ENCODE measurements around the gene C2CD4D.

Gene C2CD4D

GRCh38 chr1:151809290-151809984 is 30.2 kb downstream of the C2CD4D start:
- H3K9me3 Mint-ChIP-seq = no peaks in the 10 kb centered on the region
- DNase-seq = no peak

GRCh38 chr1:151807766-151808165 is 31.9 kb downstream of the C2CD4D start:
- CTCF ChIA-PET = interaction anchor here (1.2 kb wide), 1 partner anchor 18 kb away, joined by 3 read pairs; the partner anchor contains the start of gene TDRKH
- Mint-ChIP-seq H3K36me3 (no peaks in the 10 kb centered on the region), H3K4me1 (peaks cover 3% of the 10 kb centered on the region), H3K27ac (no peak overlapping the region), H3K9me3 (no peaks in the 10 kb centered on the region), H3K4me3 (no peak overlapping the region), H3K27me3 (peaks cover 48% of the 10 kb centered on the region)
- no peak for DNase-seq

More at GRCh38 chr1:151809290-151809984, 30.2 kb downstream of the C2CD4D start:
- Mint-ChIP-seq H3K4me3 (no peak overlapping the region), H3K36me3 (no peaks in the 10 kb centered on the region), H3K27ac (no peak overlapping the region), H3K27me3 (peaks cover 40% of the 10 kb centered on the region), H3K4me1 (peaks cover 6% of the 10 kb centered on the region)
- CTCF ChIA-PET = no interaction called here

DNA sequence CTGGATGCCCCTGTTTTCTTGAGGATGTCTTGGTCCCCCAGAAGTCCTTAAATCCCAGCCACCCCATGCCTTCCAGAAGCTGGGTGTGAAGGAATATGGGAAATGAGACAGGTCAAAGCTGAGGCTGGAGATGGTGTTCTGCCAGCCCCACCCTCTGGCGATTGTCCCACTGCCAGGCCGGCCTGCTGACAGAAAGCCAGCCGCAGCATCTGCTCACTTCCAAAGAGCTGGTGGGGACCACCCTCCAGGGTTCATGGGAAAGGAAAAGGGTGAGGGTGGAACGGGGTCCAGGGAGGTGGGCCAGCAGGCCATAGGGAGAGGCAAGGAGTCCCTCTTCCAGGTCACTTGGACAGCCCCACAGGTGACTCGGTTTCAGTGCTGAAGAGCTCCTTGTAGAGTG is 32.5 kb downstream of the C2CD4D start:
- peaks cover 47% of the 10 kb centered on the region for H3K27me3 Mint-ChIP-seq
- no peak overlapping the region for H3K27ac Mint-ChIP-seq
- no peaks in the 10 kb centered on the region for H3K9me3 Mint-ChIP-seq
- H3K4me1 Mint-ChIP-seq = no peaks in the 10 kb centered on the region
- CTCF ChIA-PET = interaction anchor here (1.2 kb wide), 1 partner anchor 17 kb away, joined by 3 read pairs; the partner anchor contains the start of gene TDRKH
- no peaks in the 10 kb centered on the region for H3K36me3 Mint-ChIP-seq
- DNase-seq = no peak
- H3K4me3 Mint-ChIP-seq = no peak overlapping the region

DNA sequence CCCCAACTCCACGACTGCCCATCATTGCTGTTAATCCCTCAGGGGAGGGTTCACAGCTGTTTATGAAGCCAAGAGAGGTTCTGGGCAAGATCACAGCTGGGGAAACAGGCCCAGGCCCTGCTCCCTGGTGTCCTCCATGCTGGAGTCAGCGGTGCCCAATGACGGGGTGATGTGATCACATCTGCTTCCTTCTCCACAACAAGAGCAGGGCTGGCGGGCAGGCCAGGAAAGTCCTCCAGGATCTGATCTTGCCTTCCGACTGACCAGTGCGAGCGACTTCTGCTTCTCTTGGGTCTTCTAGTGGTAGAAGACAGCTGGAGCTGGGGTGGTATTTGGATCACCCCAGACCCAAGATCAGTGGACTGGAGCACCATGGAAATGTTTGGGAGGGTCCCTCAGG is 33.5 kb downstream of the C2CD4D start:
- no peak overlapping the region for H3K4me3 Mint-ChIP-seq
- DNase-seq = no peak
- no peaks in the 10 kb centered on the region for H3K4me1 Mint-ChIP-seq
- no peaks in the 10 kb centered on the region for H3K36me3 Mint-ChIP-seq
- CTCF ChIA-PET = no interaction called here
- H3K9me3 Mint-ChIP-seq = no peaks in the 10 kb centered on the region
- H3K27me3 Mint-ChIP-seq = peaks cover 49% of the 10 kb centered on the region
- H3K27ac Mint-ChIP-seq = no peak overlapping the region

- no peak within 1 kb of the TSS for H3K27ac Mint-ChIP-seq
- CTCF ChIA-PET = no interaction called here
Observed at GRCh38 chr1:151805066-151805820, 34.4 kb downstream of the C2CD4D start, which contains the start of gene LINGO4. TSS of gene LINGO4 (minus strand) at chr1:151805419. CDS start at chr1:151802704, 2,715 bp downstream.

DNA sequence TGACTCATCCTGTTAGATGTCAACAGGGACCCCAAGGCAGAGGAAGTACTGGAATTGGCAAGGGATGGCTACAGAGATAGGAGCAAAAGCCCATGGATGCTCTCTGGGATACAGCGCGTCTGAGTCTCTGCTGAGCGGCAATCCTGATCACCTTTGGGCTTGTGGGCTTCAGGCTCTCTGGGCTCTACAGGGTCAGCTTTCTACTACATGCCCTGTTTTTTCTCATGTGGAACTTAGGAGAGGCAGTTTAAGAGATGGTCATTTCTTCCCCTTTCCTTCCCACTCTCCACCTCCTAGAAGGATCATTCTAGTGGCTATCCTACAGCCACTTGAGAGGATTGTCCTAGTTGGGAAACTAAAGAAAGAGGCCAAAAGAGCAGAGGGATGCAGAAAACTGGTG is 35.7 kb downstream of the C2CD4D start:
- no peaks in the 10 kb centered on the region for H3K36me3 Mint-ChIP-seq
- CTCF ChIA-PET = interaction anchor here (1.0 kb wide), 1 partner anchor 26 kb away, joined by 4 read pairs; no protein-coding TSS in a partner anchor
- H3K27me3 Mint-ChIP-seq = peaks cover 68% of the 10 kb centered on the region
- DNase-seq = no peak
- H3K27ac Mint-ChIP-seq = no peak overlapping the region
- H3K4me1 Mint-ChIP-seq = peaks cover 6% of the 10 kb centered on the region
- H3K9me3 Mint-ChIP-seq = no peaks in the 10 kb centered on the region
- no peak overlapping the region for H3K4me3 Mint-ChIP-seq

More at GRCh38 chr1:151805066-151805820, 34.4 kb downstream of the C2CD4D start, which contains the start of gene LINGO4:
- Mint-ChIP-seq H3K4me1 (peaks cover 5% of the 10 kb centered on the region), H3K4me3 (no peak within 1 kb of the TSS), H3K9me3 (no peaks in the 10 kb centered on the region), H3K27me3 (peaks cover 56% of the 10 kb centered on the region), H3K36me3 (no peaks in the 10 kb centered on the region)
- no peak for DNase-seq

DNA sequence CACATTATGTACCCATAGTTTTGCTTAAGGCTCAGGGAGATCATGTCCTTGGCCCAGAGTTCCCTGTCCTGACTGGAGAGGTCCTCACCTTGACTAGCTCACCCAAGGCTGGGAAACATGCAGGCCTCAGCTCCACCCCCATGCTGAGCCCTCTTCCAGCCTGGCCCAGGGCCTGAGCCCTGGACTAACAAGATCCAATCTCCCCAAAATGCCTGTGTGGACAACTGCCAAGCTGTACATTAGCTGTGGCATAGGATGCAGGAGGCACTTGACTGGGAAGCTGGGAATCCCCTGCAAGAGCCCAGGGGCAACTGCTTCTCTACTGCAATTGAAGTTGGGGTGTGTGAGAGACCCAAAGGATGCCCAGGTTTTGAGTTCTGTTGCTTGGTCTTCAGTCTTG is 36.5 kb downstream of the C2CD4D start:
- Mint-ChIP-seq H3K27ac (no peak overlapping the region), H3K9me3 (no peaks in the 10 kb centered on the region), H3K36me3 (no peaks in the 10 kb centered on the region), H3K27me3 (peaks cover 72% of the 10 kb centered on the region), H3K4me3 (no peak overlapping the region), H3K4me1 (peaks cover 6% of the 10 kb centered on the region)
- CTCF ChIA-PET = interaction anchor here (1.0 to 1.7 kb wide), 2 partner anchors 27 to 32 kb away, joined by 4 read pairs; no protein-coding TSS in a partner anchor
- DNase-seq = no peak

- CTCF ChIA-PET = interaction anchor here (1.2 to 1.7 kb wide), 2 partner anchors 9 to 33 kb away, joined by 3 to 4 read pairs; no protein-coding TSS in a partner anchor
- H3K27ac Mint-ChIP-seq = no peak overlapping the region
- H3K36me3 Mint-ChIP-seq = no peaks in the 10 kb centered on the region
- H3K27me3 Mint-ChIP-seq = peaks cover 72% of the 10 kb centered on the region
- H3K4me1 Mint-ChIP-seq = peaks cover 6% of the 10 kb centered on the region
- H3K4me3 Mint-ChIP-seq = no peak overlapping the region
- no peak for DNase-seq
- H3K9me3 Mint-ChIP-seq = no peaks in the 10 kb centered on the region
Observed at GRCh38 chr1:151802372-151802771, 37.2 kb downstream of the C2CD4D start.

- H3K4me3 Mint-ChIP-seq = no peak overlapping the region
- H3K4me1 Mint-ChIP-seq = peaks cover 6% of the 10 kb centered on the region
- H3K36me3 Mint-ChIP-seq = no peaks in the 10 kb centered on the region
- H3K27me3 Mint-ChIP-seq = peaks cover 70% of the 10 kb centered on the region
- no peak for DNase-seq
- H3K9me3 Mint-ChIP-seq = no peaks in the 10 kb centered on the region
- H3K27ac Mint-ChIP-seq = no peak overlapping the region
- CTCF ChIA-PET = interaction anchor here (1.2 to 1.7 kb wide), 2 partner anchors 9 to 34 kb away, joined by 3 to 4 read pairs; no protein-coding TSS in a partner anchor
Observed at GRCh38 chr1:151801846-151802245, 37.8 kb downstream of the C2CD4D start.

DNA sequence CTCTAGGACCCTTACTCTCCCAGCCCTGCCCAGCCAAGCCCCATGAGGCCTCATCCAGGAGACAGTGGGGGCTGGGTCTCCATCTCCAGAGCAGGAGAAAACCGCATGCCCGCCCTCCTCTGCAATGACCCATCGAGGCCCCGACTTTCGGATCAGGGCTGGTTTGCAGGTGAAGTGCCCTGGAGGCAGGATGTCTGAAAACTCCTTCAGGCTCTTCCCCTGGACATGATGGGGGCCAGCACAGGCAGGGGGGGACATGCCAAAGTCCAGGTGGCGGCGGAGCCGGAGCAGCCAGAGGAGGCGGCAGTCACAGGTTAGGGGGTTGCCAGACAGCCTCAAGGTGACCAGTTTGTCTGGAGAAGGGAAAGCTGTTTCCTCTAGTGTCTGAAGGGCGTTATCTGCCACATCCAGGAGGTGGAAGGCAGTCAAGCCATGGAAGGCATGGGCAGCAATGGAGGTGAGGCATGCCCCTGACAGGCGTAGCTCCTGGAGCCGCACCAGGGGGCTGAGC is 38.3 kb downstream of the C2CD4D start:
- Mint-ChIP-seq H3K9me3 (no peaks in the 10 kb centered on the region), H3K36me3 (no peaks in the 10 kb centered on the region), H3K27me3 (peaks cover 70% of the 10 kb centered on the region), H3K27ac (no peak overlapping the region), H3K4me1 (peaks cover 6% of the 10 kb centered on the region), H3K4me3 (no peak overlapping the region)
- CTCF ChIA-PET = interaction anchor here (1.2 kb wide), 1 partner anchor 10 kb away, joined by 3 read pairs; no protein-coding TSS in a partner anchor
- no peak for DNase-seq

GRCh38 chr1:151800830-151801229 is 38.8 kb downstream of the C2CD4D start:
- Mint-ChIP-seq H3K27ac (no peak overlapping the region), H3K36me3 (no peaks in the 10 kb centered on the region), H3K27me3 (peaks cover 72% of the 10 kb centered on the region), H3K4me1 (peaks cover 6% of the 10 kb centered on the region), H3K9me3 (no peaks in the 10 kb centered on the region), H3K4me3 (no peak overlapping the region)
- CTCF ChIA-PET = no interaction called here
- DNase-seq = no peak

- DNase-seq = no peak
- Mint-ChIP-seq H3K4me1 (peaks cover 6% of the 10 kb centered on the region), H3K27me3 (peaks cover 61% of the 10 kb centered on the region), H3K27ac (no peak overlapping the region), H3K36me3 (no peaks in the 10 kb centered on the region), H3K9me3 (no peaks in the 10 kb centered on the region), H3K4me3 (no peak overlapping the region)
- CTCF ChIA-PET = no interaction called here
Observed at GRCh38 chr1:151799179-151800022, 40.2 kb downstream of the C2CD4D start.

GRCh38 chr1:151798571-151798970 is 41.0 kb downstream of the C2CD4D start:
- H3K9me3 Mint-ChIP-seq = no peaks in the 10 kb centered on the region
- no peak overlapping the region for H3K27ac Mint-ChIP-seq
- peaks cover 52% of the 10 kb centered on the region for H3K27me3 Mint-ChIP-seq
- H3K4me1 Mint-ChIP-seq = peaks cover 6% of the 10 kb centered on the region
- H3K4me3 Mint-ChIP-seq = no peak overlapping the region
- H3K36me3 Mint-ChIP-seq = peaks cover 2% of the 10 kb centered on the region
- no peak for DNase-seq
- CTCF ChIA-PET = no interaction called here
